ENCODE results near the gene VILL. TPM values are rescaled to one million over a fixed set of nuclear protein-coding genes. Genes with fewer than 3 reads are reported as not detected.

Gene VILL
- total and polyA plus RNA-seq, 2 donors (not counting 3 experiments of a cell fraction or from before 2014, with no cell fraction given): 9.0 to 10.0 TPM

GRCh38 chr3:38046027-38046426 lies 55.4 kb downstream of the VILL start:
- CTCF ChIA-PET: no interaction called here
- H2AFZ ChIP-seq (ENCODE audit: low read depth, low read length): no peak overlapping the region
- no peaks in the 10 kb centered on the region for H3K4me1 ChIP-seq (ENCODE audit: control insufficient read depth, extremely low read depth, insufficient read depth, low read length)
- no peaks in the 10 kb centered on the region for H3K9me3 ChIP-seq (replicated peaks; ENCODE audit: control insufficient read depth, insufficient read depth, low read length)
- H3K27me3 ChIP-seq (ENCODE audit: control insufficient read depth in 2 of 2, insufficient read depth in 2 of 2, low read length in 2 of 2): peaks cover 5 to 17% of the 10 kb centered on the region in 2 experiments
- no peak overlapping the region for H3K4me3 ChIP-seq (replicated peaks in 1 of 3; ENCODE audit: insufficient read depth in 1 of 3, low read depth in 1 of 3, low read length in 3 of 3)
- BruUV-seq (replicated peaks): no TSS peak
- FAIRE-seq (no peak), DNase-seq (ENCODE audit: low read depth, low spot score) (no peak)
- no peaks in the 10 kb centered on the region for H3K9me1 ChIP-seq (replicated peaks; ENCODE audit: control insufficient read depth, extremely low read depth, insufficient read depth, low read length)
- POLR2A ChIA-PET: no interaction called here
- H3K36me3 ChIP-seq (ENCODE audit: control insufficient read depth in 2 of 2, extremely low read depth in 1 of 2, insufficient read depth in 2 of 2, low read length in 2 of 2): no peaks in the 10 kb centered on the region
- dilution Hi-C loops (cut with MboI; ENCODE audit: extremely low pct_ligation_motif_present, low sequenced_read_pairs) (no loop called here), intact Hi-C loops (cut with micrococcal nuclease) (no loop called here)
- no peak overlapping the region for H3K4me2 ChIP-seq (ENCODE audit: insufficient read depth, low read length)
- no peaks in the 10 kb centered on the region for H3K79me2 ChIP-seq (ENCODE audit: control insufficient read depth, insufficient read depth, low read length)
- TF ChIP-seq JUN (IDR thresholded peaks at IDR 0.05; ENCODE audit: borderline replicate concordance, insufficient read depth, insufficient read length, low read depth) (no peak), POLR2A (IDR thresholded peaks at IDR 0.05; ENCODE audit: low read depth, low read length) (no peak), EZH2 (IDR thresholded peaks at IDR 0.05; ENCODE audit: borderline replicate concordance, low read depth, low read length, severe bottlenecking) (no peak), FOS (IDR thresholded peaks at IDR 0.05; ENCODE audit: borderline replicate concordance, insufficient read depth, low read length) (no peak), POLR2AphosphoS5 (IDR thresholded peaks at IDR 0.05; ENCODE audit: insufficient read depth, low read depth, low read length) (no peak)
- TF ChIP-seq, protein P1, sequence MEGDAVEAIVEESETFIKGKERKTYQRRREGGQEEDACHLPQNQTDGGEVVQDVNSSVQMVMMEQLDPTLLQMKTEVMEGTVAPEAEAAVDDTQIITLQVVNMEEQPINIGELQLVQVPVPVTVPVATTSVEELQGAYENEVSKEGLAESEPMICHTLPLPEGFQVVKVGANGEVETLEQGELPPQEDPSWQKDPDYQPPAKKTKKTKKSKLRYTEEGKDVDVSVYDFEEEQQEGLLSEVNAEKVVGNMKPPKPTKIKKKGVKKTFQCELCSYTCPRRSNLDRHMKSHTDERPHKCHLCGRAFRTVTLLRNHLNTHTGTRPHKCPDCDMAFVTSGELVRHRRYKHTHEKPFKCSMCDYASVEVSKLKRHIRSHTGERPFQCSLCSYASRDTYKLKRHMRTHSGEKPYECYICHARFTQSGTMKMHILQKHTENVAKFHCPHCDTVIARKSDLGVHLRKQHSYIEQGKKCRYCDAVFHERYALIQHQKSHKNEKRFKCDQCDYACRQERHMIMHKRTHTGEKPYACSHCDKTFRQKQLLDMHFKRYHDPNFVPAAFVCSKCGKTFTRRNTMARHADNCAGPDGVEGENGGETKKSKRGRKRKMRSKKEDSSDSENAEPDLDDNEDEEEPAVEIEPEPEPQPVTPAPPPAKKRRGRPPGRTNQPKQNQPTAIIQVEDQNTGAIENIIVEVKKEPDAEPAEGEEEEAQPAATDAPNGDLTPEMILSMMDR (IDR thresholded peaks at IDR 0.05; ENCODE audit: extremely low read depth in 1 of 2, insufficient read depth in 1 of 2, low read depth in 1 of 2, low read length in 2 of 2): no peak
- TF ChIP-seq, protein P2, sequence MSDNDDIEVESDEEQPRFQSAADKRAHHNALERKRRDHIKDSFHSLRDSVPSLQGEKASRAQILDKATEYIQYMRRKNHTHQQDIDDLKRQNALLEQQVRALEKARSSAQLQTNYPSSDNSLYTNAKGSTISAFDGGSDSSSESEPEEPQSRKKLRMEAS (IDR thresholded peaks at IDR 0.05; ENCODE audit: insufficient read depth, insufficient read length): no peak
- H4K20me1 ChIP-seq (replicated peaks; ENCODE audit: control insufficient read depth, extremely low read depth, insufficient read depth, low read length): no peaks in the 10 kb centered on the region
- no peak overlapping the region for H3K9ac ChIP-seq (replicated peaks; ENCODE audit: extremely low read depth, insufficient read depth, low read length)
- H3K27ac ChIP-seq (ENCODE audit: insufficient read depth, low read depth, low read length): no peak overlapping the region
